COLO668 (cell line): ENCODE measurements around the gene ARHGAP19.
A peak's percentile ranks its signal among the peaks of the same experiment; 100 is the strongest.

ENCODE experiments used
- DNase-seq: peaks from one replicate; lab custom pipeline; 2025; ENCODE audit not compliant: unreplicated experiment; lab: John Stamatoyannopoulos, UW

The ARHGAP19 gene

GRCh38 chr10:97230146-97230545 is 62.3 kb downstream of the ARHGAP19 start:
- DNase-seq: no peak

GRCh38 chr10:97229322-97230015 is 63.0 kb downstream of the ARHGAP19 start:
- DNase-seq: no peak

- no peak for DNase-seq
Measured at GRCh38 chr10:97228775-97229157, 63.7 kb downstream of the ARHGAP19 start.

GRCh38 chr10:97228130-97228774 is 64.2 kb downstream of the ARHGAP19 start:
- no peak for DNase-seq

GRCh38 chr10:97226398-97226797 is 66.0 kb downstream of the ARHGAP19 start:
- no peak for DNase-seq

GRCh38 chr10:97224483-97225435 is 67.7 kb downstream of the ARHGAP19 start:
- no peak for DNase-seq

- DNase-seq: no peak
Measured at GRCh38 chr10:97222326-97222961, 70.0 kb downstream of the ARHGAP19 start.

GRCh38 chr10:97220355-97220754 is 72.1 kb downstream of the ARHGAP19 start:
- no peak for DNase-seq

- DNase-seq: no peak
Measured at GRCh38 chr10:97217299-97217698, 75.1 kb downstream of the ARHGAP19 start.

- no peak for DNase-seq
Measured at GRCh38 chr10:97215619-97216260, 76.7 kb downstream of the ARHGAP19 start.

GRCh38 chr10:97213431-97213830 is 79.0 kb downstream of the ARHGAP19 start:
- DNase-seq: no peak

- no peak for DNase-seq
Measured at GRCh38 chr10:97211229-97211628, 81.2 kb downstream of the ARHGAP19 start.

- peak; percentile 58 for DNase-seq
Measured at GRCh38 chr10:97210543-97210960, 81.9 kb downstream of the ARHGAP19 start.

GRCh38 chr10:97207756-97208346 is 84.6 kb downstream of the ARHGAP19 start:
- no peak for DNase-seq

- no peak for DNase-seq
Measured at GRCh38 chr10:97207131-97207530, 85.3 kb downstream of the ARHGAP19 start.

GRCh38 chr10:97204826-97205679 is 87.4 kb downstream of the ARHGAP19 start:
- DNase-seq: no peak

GRCh38 chr10:97203220-97203619 is 89.2 kb downstream of the ARHGAP19 start:
- no peak for DNase-seq

GRCh38 chr10:97200616-97201015 is 91.8 kb downstream of the ARHGAP19 start:
- no peak for DNase-seq

- no peak for DNase-seq
Measured at GRCh38 chr10:97199152-97199551, 93.3 kb downstream of the ARHGAP19 start.
